Left lung (tissue), 10 donors: ENCODE results near the gene R3HDM2. TPM values are rescaled to one million over a fixed set of nuclear protein-coding genes. Genes with fewer than 3 reads are reported as not detected.

Experiments used
- ATAC-seq: fragments of 200-7000 bp; cut with Tn5 transposase; one replicate; pipeline ENCODE4 v1.9.1; 2020; ENCODE audit warnings: moderate library complexity
- DNase-seq, 4 donors: peaks; one replicate each; pipeline ENCODE4 v3.0.0-alpha.2; 2013 to 2020
- H3K27ac ChIP-seq, 2 donors: fragments of 200-600 bp; sonication (generic) in 1 of 2; one replicate each; pipeline versions ENCODE4 v1.5.0 to v1.8.0; 2020 to 2021
- H3K27me3 ChIP-seq, 2 donors: fragments of 200-600 bp; sonication (generic) in 1 of 2; one replicate each; pipeline versions ENCODE4 v1.5.0 to v1.8.0; 2020 to 2021
- H3K36me3 ChIP-seq, 2 donors: fragments of 200-600 bp; sonication (generic) in 1 of 2; one replicate each; pipeline versions ENCODE4 v1.5.0 to v1.8.0; 2020 to 2021
- H3K4me1 ChIP-seq, 2 donors: fragments of 200-600 bp; one replicate each; pipeline ENCODE4 v1.8.0; 2021
- H3K4me3 ChIP-seq, 2 donors: fragments of 200-600 bp; sonication (generic) in 1 of 2; one replicate each; pipeline versions ENCODE4 v1.5.0 to v1.8.0; 2020 to 2021; ENCODE audit warnings: mild to moderate bottlenecking in 1 of 2
- H3K9me3 ChIP-seq, 2 donors: fragments of 200-600 bp; sonication (generic) in 1 of 2; one replicate each; pipeline versions ENCODE4 v1.5.0 to v1.8.0; 2020 to 2021
- intact Hi-C, 2 donors: fragments of 100-400 bp; cut with DNase I; formaldehyde crosslinking; loops; one replicate each; pipeline versions ENCODE4 v1.11.2 to v1.14.2; 2022
- polyA plus RNA-seq, 6 donors: library from polyadenylated mRNA; unstranded; fragments of 120-200 nt; gene quantifications; one replicate each; pipeline ENCODE4 v1.2.1, GENCODE V29; 2013; ENCODE audit not compliant: insufficient read length in 6 of 6
- total RNA-seq, 2 donors: library from RNA; stranded (reverse); fragmentation: NEBNext Ultra II Directional; extraction: Animal tissue kit (Norgen Biotek cat#: 25700); gene quantifications; one replicate each; pipeline ENCODE4 v1.2.1, GENCODE V29; 2021
- TF ChIP-seq, protein P1 (sequence below), 2 donors: fragments of 200-600 bp; sonication (generic) in 1 of 2; IDR thresholded peaks; one replicate each; pipeline versions ENCODE4 v1.5.0 to v1.8.0; 2021; ENCODE audit warnings: antibody characterized with exemption in 2 of 2
- donor health status: DM: no; HTN: yes; CAD: no.
- donor health status: DM: no; HTN: no; CAD: no.

Gene R3HDM2
- total and polyA plus RNA-seq, 8 donors: 52.4 to 92.3 (median 79.8) TPM

- DNase-seq (no peak), ATAC-seq (no peak)
- Histone ChIP-seq H3K9me3 (no peaks in the 10 kb centered on the region), H3K36me3 (no peaks in the 10 kb centered on the region), H3K4me3 (no peak overlapping the region), H3K4me1 (peaks cover 0 to 27% of the 10 kb centered on the region in 2 donors), H3K27me3 (peaks cover 92 to 100% of the 10 kb centered on the region in 2 donors), H3K27ac (no peak overlapping the region)
- intact Hi-C loops: no loop called here
- TF ChIP-seq, protein P1, sequence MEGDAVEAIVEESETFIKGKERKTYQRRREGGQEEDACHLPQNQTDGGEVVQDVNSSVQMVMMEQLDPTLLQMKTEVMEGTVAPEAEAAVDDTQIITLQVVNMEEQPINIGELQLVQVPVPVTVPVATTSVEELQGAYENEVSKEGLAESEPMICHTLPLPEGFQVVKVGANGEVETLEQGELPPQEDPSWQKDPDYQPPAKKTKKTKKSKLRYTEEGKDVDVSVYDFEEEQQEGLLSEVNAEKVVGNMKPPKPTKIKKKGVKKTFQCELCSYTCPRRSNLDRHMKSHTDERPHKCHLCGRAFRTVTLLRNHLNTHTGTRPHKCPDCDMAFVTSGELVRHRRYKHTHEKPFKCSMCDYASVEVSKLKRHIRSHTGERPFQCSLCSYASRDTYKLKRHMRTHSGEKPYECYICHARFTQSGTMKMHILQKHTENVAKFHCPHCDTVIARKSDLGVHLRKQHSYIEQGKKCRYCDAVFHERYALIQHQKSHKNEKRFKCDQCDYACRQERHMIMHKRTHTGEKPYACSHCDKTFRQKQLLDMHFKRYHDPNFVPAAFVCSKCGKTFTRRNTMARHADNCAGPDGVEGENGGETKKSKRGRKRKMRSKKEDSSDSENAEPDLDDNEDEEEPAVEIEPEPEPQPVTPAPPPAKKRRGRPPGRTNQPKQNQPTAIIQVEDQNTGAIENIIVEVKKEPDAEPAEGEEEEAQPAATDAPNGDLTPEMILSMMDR (IDR thresholded peaks at IDR 0.05): no peak
These were observed 208.3 kb downstream of the R3HDM2 start for GRCh38 chr12:57222286-57223190.

DNA sequence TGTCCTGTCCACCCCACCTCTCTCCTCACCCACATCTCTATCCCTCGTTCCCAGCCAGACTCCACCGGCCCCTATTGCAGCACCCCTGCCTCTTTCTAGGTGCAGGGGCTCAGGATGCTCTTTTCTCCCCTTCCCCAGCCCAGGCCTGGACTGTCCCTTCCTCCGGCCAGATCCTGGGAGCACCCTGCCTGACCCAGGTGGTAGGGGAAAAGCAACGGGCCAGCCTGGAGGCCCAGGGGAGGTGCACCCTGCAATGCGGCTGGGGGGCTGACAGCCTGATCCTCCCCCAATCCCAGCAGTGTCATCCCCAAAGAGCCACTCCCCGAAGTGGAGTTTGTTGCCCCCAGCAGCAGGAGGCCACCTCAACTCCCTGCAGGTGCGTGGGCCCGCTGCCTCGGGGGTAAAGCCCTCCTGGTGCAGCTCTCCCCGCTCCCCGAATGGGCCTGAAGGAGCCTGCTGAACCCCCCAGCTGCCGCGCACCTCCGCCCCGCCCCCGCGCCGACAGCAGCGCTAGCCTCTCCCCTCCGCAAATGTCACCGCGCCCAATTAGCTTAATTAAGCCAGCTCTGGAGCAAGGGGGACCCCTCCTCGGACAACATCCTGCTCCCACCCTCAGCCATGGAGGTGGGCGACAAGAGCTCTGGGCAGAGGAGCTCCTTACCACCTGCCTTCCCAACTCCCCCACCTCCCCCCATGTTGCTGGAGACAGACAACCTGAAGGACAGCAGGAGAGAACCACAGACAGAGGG lies 209.5 kb downstream of the R3HDM2 start:
- H3K27ac ChIP-seq: no peak overlapping the region
- H3K9me3 ChIP-seq: no peaks in the 10 kb centered on the region
- intact Hi-C loops: no loop called here
- TF ChIP-seq, protein P1 (IDR thresholded peaks at IDR 0.05): no peak
- DNase-seq (no peak), ATAC-seq (no peak)
- no peaks in the 10 kb centered on the region for H3K36me3 ChIP-seq
- H3K4me1 ChIP-seq: peaks cover 8 to 30% of the 10 kb centered on the region in 2 donors
- peaks cover 90 to 100% of the 10 kb centered on the region in 2 donors for H3K27me3 ChIP-seq
- no peak overlapping the region for H3K4me3 ChIP-seq

DNA sequence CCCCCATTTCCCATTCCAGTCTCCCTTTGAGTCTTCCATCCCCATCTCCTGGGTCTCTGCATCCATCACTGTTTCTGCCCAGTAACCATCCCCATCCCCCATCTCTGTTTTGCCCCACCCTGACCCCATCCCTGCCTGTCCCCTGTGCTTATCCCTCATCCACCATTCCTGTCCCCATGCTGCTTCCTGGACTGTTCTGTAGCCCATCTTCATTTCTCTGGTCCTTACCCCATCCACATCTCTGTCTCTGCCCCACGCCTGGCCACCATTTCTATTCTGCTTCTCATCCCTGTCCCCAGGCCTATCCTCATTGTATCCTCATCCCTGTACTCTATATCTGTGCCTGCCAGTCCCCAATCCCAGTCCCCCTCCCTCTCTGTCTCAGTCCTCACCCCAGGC lies 210.1 kb downstream of the R3HDM2 start:
- H3K36me3 ChIP-seq: no peaks in the 10 kb centered on the region
- no peak overlapping the region for H3K4me3 ChIP-seq
- DNase-seq (no peak), ATAC-seq (no peak)
- H3K4me1 ChIP-seq: peaks cover 12 to 34% of the 10 kb centered on the region in 2 donors
- H3K27ac ChIP-seq: no peak overlapping the region
- H3K9me3 ChIP-seq: no peaks in the 10 kb centered on the region
- TF ChIP-seq, protein P1 (IDR thresholded peaks at IDR 0.05): no peak
- H3K27me3 ChIP-seq: peaks cover 92 to 100% of the 10 kb centered on the region in 2 donors
- intact Hi-C loops: no loop called here

- ATAC-seq: no peak
- Histone ChIP-seq H3K36me3 (no peaks in the 10 kb centered on the region), H3K9me3 (no peaks in the 10 kb centered on the region), H3K27me3 (peaks cover 92 to 100% of the 10 kb centered on the region in 2 donors), H3K4me3 (no peak overlapping the region), H3K27ac (no peak overlapping the region), H3K4me1 (peaks cover 15 to 32% of the 10 kb centered on the region in 2 donors)
- TF ChIP-seq, protein P1 (IDR thresholded peaks at IDR 0.05): no peak
- intact Hi-C loops: no loop called here
- DNase-seq: no peak
These were observed 210.7 kb downstream of the R3HDM2 start for GRCh38 chr12:57219993-57220754.
